NCI-H1048 (cell line): Measurements from ENCODE around the gene BSN.

Experiments
- DNase-seq: peaks from one replicate; lab custom pipeline; 2025; lab: John Stamatoyannopoulos, UW

Gene BSN

GRCh38 chr3:49656541-49657112, 102.3 kb downstream of the BSN start:
- DNase-seq, result no peak

GRCh38 chr3:49657208-49657915, 103.1 kb downstream of the BSN start:
- DNase-seq, result no peak

DNA sequence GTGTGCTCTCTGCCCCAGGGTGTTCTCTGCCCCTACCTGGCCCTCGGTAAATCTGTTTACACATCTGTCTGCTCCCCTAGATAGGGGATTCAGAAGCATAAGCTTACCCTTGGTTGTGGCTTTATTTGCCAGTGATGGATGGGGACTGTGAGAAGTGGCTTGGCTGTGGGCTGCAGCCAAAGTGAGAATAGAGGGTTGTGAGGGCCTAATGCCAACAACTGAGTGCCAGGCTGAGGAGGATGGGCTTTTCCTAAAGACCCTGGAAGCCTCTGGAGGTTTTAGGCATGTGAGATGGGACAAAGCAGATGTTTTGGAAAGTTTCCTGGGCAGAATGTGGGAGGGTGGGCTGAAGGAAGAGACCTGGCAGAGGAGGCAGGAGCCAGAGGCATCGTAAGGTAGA, 104.4 kb downstream of the BSN start:
- DNase-seq, result no peak

DNA sequence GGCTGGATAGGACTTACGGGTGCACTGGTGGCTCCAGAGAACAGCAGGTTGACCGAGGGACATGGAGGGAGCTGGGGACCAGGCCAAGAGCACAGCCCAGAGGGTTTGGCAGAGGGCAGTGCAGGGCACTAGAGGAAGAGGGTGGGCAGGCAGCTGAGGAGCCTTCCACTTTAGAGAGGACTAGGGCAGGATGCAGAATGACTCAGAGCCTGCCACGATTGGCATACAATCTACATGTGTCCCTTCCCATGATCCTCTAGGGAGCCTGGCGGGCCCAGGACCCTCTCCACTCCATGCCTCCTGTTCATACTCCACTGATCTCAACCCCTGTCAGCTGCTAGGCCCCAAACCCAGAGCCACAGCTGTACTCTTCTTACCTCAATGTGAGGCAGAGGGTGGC, 105.5 kb downstream of the BSN start:
- no peak for DNase-seq

DNA sequence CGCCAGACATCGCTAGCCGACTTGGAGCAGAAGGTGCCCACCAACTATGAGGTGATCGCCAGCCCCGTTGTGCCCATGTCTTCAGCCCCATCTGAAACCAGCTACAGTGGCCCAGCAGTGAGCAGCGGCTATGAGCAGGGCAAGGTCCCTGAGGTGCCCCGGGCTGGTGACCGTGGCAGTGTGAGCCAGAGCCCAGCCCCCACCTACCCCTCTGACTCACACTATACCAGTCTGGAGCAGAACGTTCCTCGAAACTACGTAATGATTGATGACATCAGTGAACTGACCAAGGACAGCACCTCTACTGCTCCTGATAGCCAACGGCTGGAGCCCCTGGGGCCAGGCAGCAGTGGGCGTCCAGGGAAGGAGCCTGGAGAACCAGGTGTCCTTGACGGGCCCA, 107.0 kb downstream of the BSN start:
- no peak for DNase-seq

DNA sequence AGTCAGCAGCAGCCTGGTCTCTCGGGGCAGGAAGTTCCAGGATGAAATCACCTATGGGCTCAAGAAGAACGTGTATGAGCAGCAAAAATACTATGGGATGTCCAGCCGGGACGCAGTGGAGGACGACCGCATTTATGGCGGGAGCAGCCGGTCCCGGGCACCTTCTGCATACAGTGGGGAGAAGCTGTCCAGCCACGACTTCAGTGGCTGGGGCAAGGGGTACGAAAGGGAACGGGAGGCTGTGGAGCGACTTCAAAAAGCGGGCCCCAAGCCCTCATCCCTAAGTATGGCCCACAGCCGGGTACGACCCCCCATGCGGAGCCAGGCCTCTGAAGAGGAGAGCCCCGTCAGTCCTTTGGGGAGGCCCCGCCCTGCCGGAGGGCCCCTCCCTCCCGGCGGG, 107.7 kb downstream of the BSN start:
- no peak for DNase-seq

DNA sequence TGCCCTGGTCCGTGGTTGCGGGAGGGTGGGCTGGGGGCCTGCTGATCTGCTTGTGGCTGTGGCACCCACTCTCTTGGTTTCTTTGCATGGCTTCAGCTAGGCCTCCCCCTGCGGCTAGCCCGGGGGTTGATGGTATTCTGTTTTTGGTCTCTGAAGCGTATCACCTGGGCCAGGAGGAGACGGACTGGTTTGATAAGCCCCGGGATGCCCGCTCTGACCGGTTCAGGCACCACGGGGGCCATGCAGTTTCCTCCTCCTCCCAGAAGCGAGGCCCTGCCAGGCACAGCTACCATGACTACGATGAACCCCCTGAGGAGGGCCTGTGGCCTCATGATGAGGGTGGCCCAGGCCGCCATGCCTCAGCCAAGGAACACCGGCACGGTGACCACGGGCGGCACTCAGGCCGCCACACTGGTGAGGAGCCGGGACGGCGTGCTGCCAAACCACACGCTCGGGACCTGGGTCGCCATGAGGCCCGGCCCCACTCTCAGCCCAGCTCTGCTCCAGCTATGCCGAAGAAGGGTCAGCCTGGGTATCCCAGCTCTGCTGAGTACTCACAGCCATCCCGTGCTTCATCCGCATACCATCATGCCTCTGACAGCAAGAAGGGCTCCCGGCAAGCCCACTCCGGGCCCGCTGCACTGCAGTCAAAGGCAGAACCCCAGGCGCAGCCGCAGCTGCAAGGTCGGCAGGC, 108.6 kb downstream of the BSN start:
- no peak for DNase-seq

GRCh38 chr3:49663831-49664230, 109.6 kb downstream of the BSN start:
- no peak for DNase-seq

DNA sequence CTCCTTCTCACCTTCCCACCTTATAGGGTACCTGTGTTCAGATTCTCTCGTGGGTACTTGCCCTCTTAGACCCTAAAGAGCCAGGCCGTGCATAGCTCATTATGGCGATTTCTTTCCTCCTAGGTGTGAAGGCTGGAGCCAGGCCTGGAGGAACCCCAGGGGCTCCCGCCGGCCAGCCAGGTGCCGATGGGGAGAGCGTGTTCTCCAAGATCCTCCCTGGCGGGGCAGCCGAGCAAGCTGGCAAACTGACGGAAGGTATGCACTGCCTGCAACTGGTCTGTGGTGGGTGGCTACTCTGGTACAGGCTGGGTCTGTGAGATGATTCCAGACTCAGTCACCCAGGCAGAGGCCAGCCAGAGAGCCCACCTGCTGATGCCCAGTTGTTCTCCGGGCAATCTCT, 110.0 kb downstream of the BSN start:
- DNase-seq, result no peak

- DNase-seq, result no peak
These were observed 111.7 kb downstream of the BSN start for GRCh38 chr3:49665822-49666519.

DNA sequence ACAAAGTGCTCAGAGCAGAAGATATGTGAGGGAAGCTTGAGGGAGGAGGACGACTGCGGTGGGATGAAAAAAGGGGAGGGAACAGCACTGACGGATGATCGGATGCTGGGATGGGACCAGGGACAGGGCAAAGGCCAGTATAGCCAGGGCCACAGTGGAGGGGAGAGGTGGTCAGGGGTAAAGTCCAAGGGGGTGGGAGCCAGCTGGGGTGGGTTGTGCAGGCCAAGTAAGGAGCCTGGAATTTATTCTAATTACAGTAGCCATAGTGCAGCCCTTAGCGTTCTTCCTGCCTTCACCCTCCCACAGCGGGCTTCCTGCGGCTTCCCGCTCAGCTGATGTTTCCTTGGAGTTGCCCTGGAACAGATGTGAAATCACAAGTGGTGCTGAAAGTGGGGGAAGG, 112.3 kb downstream of the BSN start:
- DNase-seq, result no peak

DNA sequence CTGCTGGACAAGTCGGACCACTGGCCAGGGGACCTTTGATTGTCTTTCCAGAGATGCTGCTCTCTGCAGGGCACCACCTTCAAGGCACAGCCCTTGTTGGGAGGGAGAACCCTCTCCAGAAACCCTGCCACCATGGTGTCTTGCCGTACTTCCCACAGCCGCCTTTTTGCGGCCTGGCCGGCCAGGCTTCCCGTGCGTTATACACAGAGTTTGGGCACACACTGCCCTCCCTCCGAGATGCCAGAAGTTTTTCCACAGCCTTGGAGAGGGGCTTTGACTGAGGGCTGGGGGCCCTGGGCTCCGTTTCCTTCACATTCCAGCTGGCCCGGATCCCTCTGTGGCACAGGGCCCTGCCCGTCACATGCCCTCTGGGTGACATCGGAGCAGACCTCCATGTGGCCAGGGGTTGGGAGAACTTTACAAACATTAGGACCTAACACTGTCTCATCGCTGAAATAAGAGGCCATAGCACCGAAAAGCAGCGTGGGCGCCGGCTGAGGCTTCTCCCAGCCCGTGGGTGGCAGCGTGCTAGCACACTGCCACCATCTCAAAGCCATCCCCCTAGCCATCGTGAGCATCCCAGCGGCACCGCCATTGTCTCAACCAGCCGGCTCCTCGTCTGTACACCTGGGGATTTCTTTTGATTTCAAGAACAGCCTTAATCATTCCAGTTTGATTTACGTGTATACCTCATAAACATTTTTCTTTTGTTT, 113.6 kb downstream of the BSN start:
- DNase-seq, result no peak

GRCh38 chr3:49668414-49668797, 114.1 kb downstream of the BSN start:
- no peak for DNase-seq

GRCh38 chr3:49668861-49669260, 114.6 kb downstream of the BSN start:
- DNase-seq, result no peak

- DNase-seq, result no peak
These were observed 115.1 kb downstream of the BSN start for GRCh38 chr3:49669352-49669751.

DNA sequence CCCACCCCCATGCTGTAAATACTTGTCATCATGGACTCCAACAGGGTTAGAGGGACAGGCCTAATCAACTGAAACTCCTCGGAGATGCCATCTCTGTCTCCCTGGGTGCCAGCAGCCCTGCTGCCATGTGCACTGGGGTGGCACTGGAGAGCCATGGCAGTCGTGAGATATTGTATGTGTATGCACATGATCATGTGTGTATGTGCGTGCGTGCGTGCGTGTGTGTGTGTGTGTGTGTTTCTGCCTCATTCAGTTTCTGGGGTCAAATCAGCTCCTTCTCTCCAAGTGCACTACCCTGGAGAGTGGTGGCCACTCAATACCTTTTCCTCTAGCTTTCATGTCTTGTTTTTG, 116.6 kb downstream of the BSN start:
- DNase-seq, result no peak

GRCh38 chr3:49671291-49672288, 117.3 kb downstream of the BSN start:
- no peak for DNase-seq

- no peak for DNase-seq
These were observed 118.9 kb downstream of the BSN start for GRCh38 chr3:49673121-49673714.

DNA sequence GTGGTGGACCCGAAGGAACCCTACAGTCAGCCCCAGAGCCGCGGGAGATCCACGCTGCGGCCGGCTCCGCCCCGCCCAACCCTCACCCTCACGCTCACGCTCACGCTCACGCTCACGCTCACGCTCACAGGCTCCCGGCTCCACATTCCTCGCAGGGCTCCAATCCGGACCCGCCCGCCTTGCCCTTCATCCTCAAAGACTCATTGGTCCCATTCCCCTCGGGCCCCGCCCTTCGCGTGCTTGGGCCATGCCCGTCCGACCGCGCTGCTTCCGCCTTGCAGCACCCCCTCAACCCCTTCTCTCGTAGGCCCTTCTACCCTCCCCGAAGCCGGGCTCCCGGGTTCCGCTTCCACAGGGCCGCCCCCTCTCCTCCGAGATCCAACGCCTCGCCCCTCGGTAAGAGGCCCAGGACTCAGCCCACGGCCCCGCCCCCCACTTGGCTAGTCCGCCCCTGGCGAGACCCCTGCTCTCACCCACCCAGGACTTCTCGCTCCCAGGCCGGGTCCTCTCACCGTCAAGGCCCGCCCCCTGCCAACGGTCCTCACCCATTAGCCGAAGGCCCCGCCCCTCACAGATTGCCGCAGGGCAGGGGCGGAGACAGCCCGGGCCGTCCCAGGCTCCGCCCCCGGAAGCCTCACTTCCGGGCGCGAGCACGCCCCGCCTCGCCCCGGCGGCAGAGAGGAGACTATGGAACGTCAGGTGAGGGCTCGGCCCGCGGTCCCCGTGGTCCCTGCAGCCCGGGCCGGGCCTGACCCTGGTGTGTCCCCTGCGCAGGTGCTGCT, 119.6 kb downstream of the BSN start, which contains the start of gene APEH:
TSS of gene APEH (plus strand) at position 637 of the 782 bp plus-strand sequence. CDS start at position 688, 51 bp downstream.
- DNase-seq, result no peak

- no peak for DNase-seq
These were observed 120.3 kb downstream of the BSN start for GRCh38 chr3:49674497-49674983.
